Stimulated activated naive B cell treated with anti-CD40 and anti-IgM and Interleukin-4, amounts not matched to agents 10 μg/mL and 1 μg/mL and 100 μg/mL, for 72 hours (primary cell): ENCODE data around the gene EHMT1.
A peak's percentile ranks its signal among the peaks of the same experiment; 100 is the strongest.
"Not testable (repeated sequence)": the region's sequence is repeated elsewhere in the genome, so short reads cannot be mapped to it uniquely, and the experiment has no call there.

Source experiments
- ATAC-seq, 2 donors: fragments of 150-1000 bp; cut with Tn5 transposase; replicated peaks; 2 replicates each; pipeline ENCODE4 v1.10.0; 2021; ENCODE audit warnings: moderate library complexity in 1 of 2
- DNase-seq: peaks from one replicate; pipeline ENCODE4 v3.0.0; 2021
- H3K27ac Mint-ChIP-seq: one replicate; pipeline ENCODE4 v1.8.0; 2022; ENCODE audit warnings: mild to moderate bottlenecking, mixed read lengths
- H3K27me3 Mint-ChIP-seq, 2 donors: one replicate each; pipeline ENCODE4 v1.8.0; 2022; ENCODE audit warnings: mixed read lengths in 2 of 2
- H3K36me3 Mint-ChIP-seq, 2 donors: one replicate each; pipeline ENCODE4 v1.8.0; 2022; ENCODE audit warnings: mixed read lengths in 2 of 2, mild to moderate bottlenecking in 1 of 2
- H3K4me1 Mint-ChIP-seq, 2 donors: one replicate each; pipeline ENCODE4 v1.8.0; 2022; ENCODE audit warnings: mixed read lengths in 2 of 2, mild to moderate bottlenecking in 1 of 2
- H3K4me3 Mint-ChIP-seq, 2 donors: one replicate each; pipeline ENCODE4 v1.8.0; 2022; ENCODE audit warnings: mild to moderate bottlenecking in 2 of 2, mixed read lengths in 2 of 2, moderate library complexity in 1 of 2
- H3K9me3 Mint-ChIP-seq, 2 donors: one replicate each; pipeline ENCODE4 v1.8.0; 2022; ENCODE audit warnings: mixed read lengths in 2 of 2, mild to moderate bottlenecking in 1 of 2

Gene EHMT1

DNA sequence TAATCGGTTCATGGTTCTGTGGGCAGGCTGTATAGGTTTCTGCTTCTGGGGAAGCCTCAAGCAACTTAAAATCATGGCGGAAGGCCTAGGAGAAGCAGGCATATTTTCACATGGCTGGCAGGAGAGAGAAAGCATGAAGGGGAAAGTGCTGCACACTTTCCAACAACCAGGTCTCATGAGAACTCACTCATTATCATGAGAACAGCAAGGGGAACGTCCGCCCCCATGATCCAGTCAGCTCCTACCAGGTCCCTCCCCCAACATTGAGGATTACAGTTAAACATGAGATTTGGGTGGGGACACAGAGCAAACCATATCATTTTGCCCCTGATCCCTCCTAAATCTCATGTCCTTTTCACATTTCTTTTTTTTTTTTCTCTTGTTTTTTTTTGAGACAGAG lies 82.1 kb downstream of the EHMT1 start:
- H3K27me3 Mint-ChIP-seq: no peaks in the 10 kb centered on the region
- no peak for DNase-seq
- peaks cover 36 to 59% of the 10 kb centered on the region in 2 donors for H3K36me3 Mint-ChIP-seq
- peak overlapping the region; percentile 31 for H3K27ac Mint-ChIP-seq
- ATAC-seq: no peak
- no peak overlapping the region for H3K4me3 Mint-ChIP-seq
- H3K9me3 Mint-ChIP-seq: peaks cover 15 to 16% of the 10 kb centered on the region in 2 donors
- peaks cover 35 to 54% of the 10 kb centered on the region in 2 donors for H3K4me1 Mint-ChIP-seq

DNA sequence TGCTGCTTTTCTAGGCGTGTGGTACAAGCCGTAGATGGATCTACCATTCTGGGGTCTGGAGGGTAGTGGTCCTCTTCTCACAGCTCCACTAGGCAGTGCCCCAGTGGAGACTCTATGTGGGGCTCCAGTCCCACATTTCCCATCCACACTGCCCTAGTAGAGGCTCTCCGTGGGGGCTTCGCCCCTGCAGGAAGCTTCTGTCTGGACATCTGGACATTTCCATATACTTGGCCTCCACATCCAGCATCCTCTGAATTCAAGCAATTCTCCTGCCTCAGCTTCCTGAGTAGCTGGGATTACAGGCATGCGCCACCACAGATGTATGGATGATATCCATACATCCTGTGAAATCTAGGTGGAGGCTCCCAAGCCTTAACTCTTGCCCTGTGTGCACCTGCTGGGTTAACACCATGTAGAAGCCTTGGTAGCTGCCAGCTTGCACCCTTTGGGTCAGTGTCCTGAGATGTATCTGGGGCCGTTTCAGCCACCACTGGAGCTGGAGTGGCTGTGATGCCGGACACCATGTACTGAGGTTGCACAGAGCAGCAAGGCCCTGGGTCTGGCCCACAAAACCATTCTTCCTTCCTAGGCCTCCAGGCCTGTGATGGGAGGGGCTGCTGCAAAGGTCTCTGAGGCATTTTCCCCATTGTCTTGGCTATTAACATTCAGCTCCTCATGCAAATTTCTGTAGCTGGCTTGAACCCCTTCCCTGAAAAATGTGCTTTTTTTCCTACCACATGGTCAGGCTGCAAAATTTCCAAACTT lies 84.0 kb downstream of the EHMT1 start:
- H3K4me3 Mint-ChIP-seq: peak overlapping the region in 1 of 2 donors; percentile 13
- peaks cover 15 to 16% of the 10 kb centered on the region in 2 donors for H3K9me3 Mint-ChIP-seq
- H3K27me3 Mint-ChIP-seq: no peaks in the 10 kb centered on the region
- H3K27ac Mint-ChIP-seq: peak overlapping the region; percentile 90
- DNase-seq (no peak), ATAC-seq (no peak)
- H3K36me3 Mint-ChIP-seq: peaks cover 39 to 54% of the 10 kb centered on the region in 2 donors
- H3K4me1 Mint-ChIP-seq: peaks cover 41 to 57% of the 10 kb centered on the region in 2 donors

DNA sequence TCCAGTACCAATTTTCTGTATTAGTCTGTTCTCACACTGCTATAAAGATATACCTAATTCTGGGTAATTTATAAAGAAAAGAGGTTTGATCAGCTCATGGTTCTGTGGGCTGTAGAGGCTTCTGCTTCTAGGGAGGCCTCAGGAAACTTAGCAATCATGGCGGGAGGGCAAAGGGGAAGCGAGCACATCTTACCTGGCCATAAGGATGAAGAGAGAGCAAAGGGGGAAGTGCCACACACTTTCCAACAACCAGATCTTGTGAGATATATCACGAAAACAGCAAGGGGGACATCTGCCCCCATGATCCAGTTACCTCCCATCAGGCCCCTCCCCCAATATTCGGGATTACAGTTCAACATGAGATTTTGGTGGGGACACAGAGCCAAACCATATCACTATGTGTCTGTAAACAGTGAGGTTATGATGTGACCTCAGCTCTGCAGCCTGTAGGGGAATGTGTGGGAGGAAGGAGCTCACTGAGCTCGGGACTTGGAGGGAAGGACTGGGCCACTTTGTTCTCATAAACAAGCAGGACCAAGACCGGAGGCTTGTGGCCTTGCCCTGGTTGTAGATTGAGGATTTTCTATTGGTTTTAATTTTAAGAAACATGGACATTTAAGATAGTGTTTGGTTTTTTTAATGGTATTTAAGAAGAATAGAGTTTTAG lies 85.2 kb downstream of the EHMT1 start:
- H3K27me3 Mint-ChIP-seq: no peaks in the 10 kb centered on the region
- ATAC-seq (peak; percentile 25 to 43), DNase-seq (no peak)
- H3K36me3 Mint-ChIP-seq: peaks cover 37 to 55% of the 10 kb centered on the region in 2 donors
- H3K9me3 Mint-ChIP-seq: peaks cover 15 to 16% of the 10 kb centered on the region in 2 donors
- peaks cover 40 to 67% of the 10 kb centered on the region in 2 donors for H3K4me1 Mint-ChIP-seq
- H3K4me3 Mint-ChIP-seq: no peak overlapping the region
- peak overlapping the region; percentile 90 for H3K27ac Mint-ChIP-seq

DNA sequence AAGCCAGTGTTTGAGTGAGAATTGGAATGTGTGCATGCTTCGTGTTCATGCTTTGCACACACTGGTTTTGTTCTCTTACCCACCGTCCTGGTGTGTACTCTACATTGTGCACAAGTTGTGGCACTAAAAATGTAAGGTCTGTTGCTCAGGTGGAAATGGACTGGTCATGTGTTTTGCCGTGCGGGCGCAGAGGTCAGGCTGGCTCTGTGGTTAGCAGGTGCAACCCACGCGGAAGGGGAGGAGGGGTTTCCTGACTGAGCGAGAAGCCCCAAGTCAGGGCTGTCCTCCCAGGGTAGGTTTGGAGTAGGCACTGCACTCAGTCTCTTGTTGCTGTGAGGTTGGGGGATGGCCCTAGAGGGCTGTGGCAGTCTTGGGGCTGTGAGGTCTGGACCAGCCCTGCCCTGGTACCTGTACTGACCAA lies 86.6 kb downstream of the EHMT1 start:
- Mint-ChIP-seq H3K27ac (peak overlapping the region; percentile 97), H3K4me1 (peaks cover 48 to 73% of the 10 kb centered on the region in 2 donors), H3K36me3 (peaks cover 39 to 61% of the 10 kb centered on the region in 2 donors), H3K4me3 (peak overlapping the region; percentile 63 to 72), H3K9me3 (peaks cover 15 to 16% of the 10 kb centered on the region in 2 donors), H3K27me3 (no peaks in the 10 kb centered on the region)
- peak; percentile 85 to 92 for ATAC-seq
- DNase-seq: peak; percentile 64

DNA sequence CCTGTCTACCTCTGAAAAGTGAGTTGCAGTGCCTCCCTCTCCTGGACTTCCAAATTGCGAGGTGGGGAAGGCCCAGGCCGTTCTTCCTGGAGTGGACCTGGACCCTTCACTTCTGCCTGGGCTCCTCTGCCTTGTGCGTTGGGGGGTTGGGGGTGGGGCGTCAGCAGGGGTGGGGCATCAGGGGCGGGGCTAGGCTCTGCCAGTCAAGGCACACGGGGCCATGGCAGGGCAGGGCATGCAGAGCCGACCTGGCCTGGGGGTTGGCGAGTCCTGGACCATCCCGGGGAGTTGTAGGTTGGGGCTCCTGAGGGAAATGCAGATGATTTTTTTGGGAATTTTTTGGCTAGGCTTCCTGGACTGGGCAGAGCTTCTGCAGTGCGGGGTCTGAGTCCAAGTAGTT lies 87.1 kb downstream of the EHMT1 start:
- peak; percentile 64 to 67 for ATAC-seq
- Mint-ChIP-seq H3K4me3 (peak overlapping the region; percentile 63 to 72), H3K27me3 (no peaks in the 10 kb centered on the region), H3K36me3 (peaks cover 36 to 57% of the 10 kb centered on the region in 2 donors), H3K4me1 (peaks cover 48 to 68% of the 10 kb centered on the region in 2 donors), H3K27ac (peak overlapping the region; percentile 97), H3K9me3 (peaks cover 14 to 15% of the 10 kb centered on the region in 2 donors)
- DNase-seq: no peak

DNA sequence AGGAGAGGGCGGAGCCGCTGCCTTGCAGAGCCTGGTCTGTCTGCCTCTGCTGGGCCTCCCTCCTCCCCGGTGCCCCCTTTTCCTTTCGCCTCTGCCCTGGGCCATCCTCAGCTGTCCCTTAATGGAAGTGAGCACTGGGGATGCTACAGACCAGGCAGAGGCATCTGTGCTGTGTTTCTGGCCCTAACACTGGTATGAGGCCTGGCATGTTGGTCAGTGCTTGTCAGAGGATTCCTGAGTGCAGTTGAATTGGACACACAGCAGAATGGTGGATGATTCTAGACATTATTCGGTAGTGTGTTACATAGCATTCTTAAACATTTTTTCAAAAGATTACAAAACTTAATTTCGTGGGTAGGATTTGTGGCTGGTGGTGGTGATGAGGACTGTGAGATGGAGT lies 88.6 kb downstream of the EHMT1 start:
- ATAC-seq (no peak), DNase-seq (no peak)
- peaks cover 43 to 62% of the 10 kb centered on the region in 2 donors for H3K36me3 Mint-ChIP-seq
- H3K27ac Mint-ChIP-seq: peak overlapping the region; percentile 73
- peaks cover 14 to 16% of the 10 kb centered on the region in 2 donors for H3K9me3 Mint-ChIP-seq
- peaks cover 56 to 80% of the 10 kb centered on the region in 2 donors for H3K4me1 Mint-ChIP-seq
- no peaks in the 10 kb centered on the region for H3K27me3 Mint-ChIP-seq
- no peak overlapping the region for H3K4me3 Mint-ChIP-seq

DNA sequence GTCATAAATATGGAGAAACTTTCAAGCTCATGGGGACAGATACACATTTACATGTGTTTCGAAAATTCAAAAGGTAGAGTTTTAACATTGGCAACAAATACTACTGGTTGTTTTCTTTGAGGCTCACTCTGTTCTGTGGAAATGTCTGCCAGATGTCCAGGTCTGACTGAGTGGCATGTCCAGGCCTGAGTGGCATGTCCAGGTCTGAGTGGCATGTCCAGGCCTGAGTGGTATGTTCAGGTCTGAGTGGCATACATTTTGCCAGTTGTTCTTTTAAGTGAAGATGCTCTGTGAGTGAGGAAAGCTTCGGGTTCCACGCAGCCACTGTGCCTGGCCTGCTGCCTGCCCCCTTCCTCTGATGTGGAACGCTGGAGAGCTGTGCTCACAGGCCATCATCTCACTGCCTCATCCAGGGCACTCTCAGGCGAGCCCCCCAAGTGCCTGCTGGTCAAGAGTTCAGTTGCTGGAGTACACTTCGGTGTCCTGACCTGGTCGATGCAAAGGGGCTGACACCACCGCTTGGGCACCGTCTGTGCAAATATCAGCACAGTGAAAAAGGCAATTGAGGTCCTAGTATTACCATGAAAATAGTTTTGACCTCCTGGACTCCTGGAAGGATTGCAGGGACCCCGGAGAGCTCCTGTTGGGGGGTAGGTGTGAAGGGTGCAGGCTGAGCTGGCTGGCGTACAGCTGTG lies 89.9 kb downstream of the EHMT1 start:
- Mint-ChIP-seq H3K27me3 (no peaks in the 10 kb centered on the region), H3K27ac (peak overlapping the region; percentile 82), H3K9me3 (peaks cover 8 to 14% of the 10 kb centered on the region in 2 donors), H3K4me1 (peaks cover 54 to 79% of the 10 kb centered on the region in 2 donors), H3K36me3 (peaks cover 37 to 56% of the 10 kb centered on the region in 2 donors), H3K4me3 (no peak overlapping the region)
- no peak for DNase-seq
- ATAC-seq: no peak

DNA sequence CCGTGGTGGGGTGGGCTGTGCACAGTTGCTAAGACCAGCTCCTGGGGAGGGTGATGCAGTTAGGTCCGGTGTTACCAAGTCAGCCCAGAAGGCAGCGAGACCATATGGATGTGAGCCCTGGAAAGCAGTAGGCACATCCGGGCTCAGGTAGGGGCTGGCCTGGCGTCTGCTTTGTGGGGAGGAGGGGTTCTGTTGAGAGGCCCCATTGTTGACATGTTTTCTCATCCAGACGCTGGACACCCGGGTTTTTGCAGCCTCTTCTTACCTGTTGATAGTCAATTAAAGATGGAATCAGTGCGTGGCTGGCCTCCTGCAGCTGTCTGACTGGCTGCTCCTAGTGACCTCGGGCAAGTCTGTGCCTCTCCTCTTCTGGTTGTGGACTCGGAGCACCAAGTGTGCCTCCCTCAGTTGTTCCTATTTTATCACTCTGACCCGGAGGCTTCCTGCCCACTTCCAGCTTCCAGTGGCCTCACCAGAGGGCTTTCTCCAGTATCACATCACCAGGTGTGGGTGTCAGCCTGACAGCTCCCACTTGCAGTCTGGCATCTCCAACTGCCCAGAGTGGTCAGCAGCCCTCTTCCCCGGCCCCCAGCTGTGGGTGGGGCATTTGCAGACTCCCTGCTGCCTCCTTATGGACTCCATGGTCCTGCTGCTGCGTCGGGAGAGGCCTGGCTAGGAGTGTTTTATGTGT lies 90.8 kb downstream of the EHMT1 start:
- Mint-ChIP-seq H3K9me3 (peaks cover 7 to 8% of the 10 kb centered on the region in 2 donors), H3K27me3 (no peaks in the 10 kb centered on the region), H3K36me3 (peaks cover 40 to 56% of the 10 kb centered on the region in 2 donors), H3K4me3 (no peak overlapping the region), H3K27ac (peak overlapping the region; percentile 82), H3K4me1 (peaks cover 51 to 76% of the 10 kb centered on the region in 2 donors)
- ATAC-seq (no peak), DNase-seq (no peak)

DNA sequence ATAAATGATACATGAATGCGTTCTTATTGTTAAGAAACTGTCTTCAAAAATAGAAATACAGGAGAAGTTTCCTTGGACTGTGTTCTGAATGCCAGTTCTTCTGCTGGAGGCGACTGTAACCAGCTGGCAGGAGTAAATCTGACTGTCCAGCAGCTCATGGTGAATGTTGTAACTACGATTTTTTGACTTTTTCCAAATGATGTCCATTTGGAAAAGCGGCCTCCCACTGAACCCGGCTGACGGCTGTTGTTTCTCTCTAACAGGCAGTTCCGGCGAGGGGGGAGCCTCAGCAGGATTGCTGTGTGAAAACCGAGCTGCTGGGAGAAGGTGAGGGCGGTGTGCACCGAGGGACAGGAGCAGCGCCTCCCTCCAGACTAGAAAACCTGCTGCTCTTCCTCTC lies 91.9 kb downstream of the EHMT1 start:
- Mint-ChIP-seq H3K36me3 (peaks cover 39 to 57% of the 10 kb centered on the region in 2 donors), H3K9me3 (peaks cover 7 to 9% of the 10 kb centered on the region in 2 donors), H3K4me3 (no peak overlapping the region), H3K27me3 (no peaks in the 10 kb centered on the region), H3K27ac (no peak overlapping the region), H3K4me1 (peaks cover 48 to 75% of the 10 kb centered on the region in 2 donors)
- DNase-seq (no peak), ATAC-seq (no peak)

DNA sequence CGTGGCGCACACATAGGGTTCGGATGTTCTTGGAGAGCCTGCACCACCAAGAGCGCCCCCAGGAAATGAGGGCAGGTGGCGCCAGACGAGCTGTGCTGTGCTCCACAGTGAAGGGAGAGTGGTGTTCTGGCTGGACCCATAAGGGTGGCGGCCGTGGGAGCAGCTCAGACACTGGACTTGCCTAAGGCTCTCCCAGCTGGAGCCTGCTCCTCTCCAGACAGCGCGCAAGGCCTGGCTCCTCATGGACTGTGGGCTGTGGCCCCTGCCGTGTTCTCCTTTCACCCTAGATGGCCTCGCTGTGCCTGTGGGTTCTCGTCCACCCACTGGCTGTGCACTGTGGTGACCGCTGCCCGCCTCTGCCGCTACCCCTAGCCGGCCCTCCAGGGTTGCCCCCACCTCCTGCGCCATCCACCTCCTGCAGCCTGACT lies 92.9 kb downstream of the EHMT1 start:
- peaks cover 44 to 61% of the 10 kb centered on the region in 2 donors for H3K36me3 Mint-ChIP-seq
- H3K27me3 Mint-ChIP-seq: no peaks in the 10 kb centered on the region
- peaks cover 11 to 15% of the 10 kb centered on the region in 2 donors for H3K9me3 Mint-ChIP-seq
- DNase-seq: no peak
- H3K4me1 Mint-ChIP-seq: peaks cover 46 to 67% of the 10 kb centered on the region in 2 donors
- no peak overlapping the region for H3K4me3 Mint-ChIP-seq
- H3K27ac Mint-ChIP-seq: peak overlapping the region; percentile 20
- no peak for ATAC-seq

DNA sequence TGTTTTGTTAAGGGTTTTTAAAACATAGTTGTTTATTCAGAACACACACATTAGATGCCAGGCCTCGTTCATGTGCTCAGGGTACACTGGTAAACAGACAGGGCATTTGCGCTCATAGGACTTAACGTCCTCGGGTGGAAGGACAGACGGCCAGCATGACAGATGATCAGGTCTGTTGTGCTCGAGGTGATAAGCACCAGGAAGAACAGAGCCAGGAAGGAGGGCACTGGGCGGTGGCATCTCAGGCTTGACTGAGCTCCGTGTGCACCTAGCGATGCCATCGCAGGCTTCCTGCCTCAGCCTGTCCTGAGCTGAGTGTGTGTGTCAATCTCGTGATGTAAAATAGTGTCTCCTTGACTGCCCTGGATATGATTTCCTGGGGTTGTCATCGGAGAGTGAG lies 96.5 kb downstream of the EHMT1 start:
- Mint-ChIP-seq H3K27me3 (no peaks in the 10 kb centered on the region), H3K4me1 (peaks cover 28 to 36% of the 10 kb centered on the region in 2 donors), H3K36me3 (peaks cover 64 to 75% of the 10 kb centered on the region in 2 donors), H3K9me3 (peaks cover 14 to 21% of the 10 kb centered on the region in 2 donors), H3K27ac (peak overlapping the region; percentile 96), H3K4me3 (peak overlapping the region in 1 of 2 donors; percentile 65)
- DNase-seq (peak; percentile 26), ATAC-seq (peak in 1 of 2 donors; percentile 83)

DNA sequence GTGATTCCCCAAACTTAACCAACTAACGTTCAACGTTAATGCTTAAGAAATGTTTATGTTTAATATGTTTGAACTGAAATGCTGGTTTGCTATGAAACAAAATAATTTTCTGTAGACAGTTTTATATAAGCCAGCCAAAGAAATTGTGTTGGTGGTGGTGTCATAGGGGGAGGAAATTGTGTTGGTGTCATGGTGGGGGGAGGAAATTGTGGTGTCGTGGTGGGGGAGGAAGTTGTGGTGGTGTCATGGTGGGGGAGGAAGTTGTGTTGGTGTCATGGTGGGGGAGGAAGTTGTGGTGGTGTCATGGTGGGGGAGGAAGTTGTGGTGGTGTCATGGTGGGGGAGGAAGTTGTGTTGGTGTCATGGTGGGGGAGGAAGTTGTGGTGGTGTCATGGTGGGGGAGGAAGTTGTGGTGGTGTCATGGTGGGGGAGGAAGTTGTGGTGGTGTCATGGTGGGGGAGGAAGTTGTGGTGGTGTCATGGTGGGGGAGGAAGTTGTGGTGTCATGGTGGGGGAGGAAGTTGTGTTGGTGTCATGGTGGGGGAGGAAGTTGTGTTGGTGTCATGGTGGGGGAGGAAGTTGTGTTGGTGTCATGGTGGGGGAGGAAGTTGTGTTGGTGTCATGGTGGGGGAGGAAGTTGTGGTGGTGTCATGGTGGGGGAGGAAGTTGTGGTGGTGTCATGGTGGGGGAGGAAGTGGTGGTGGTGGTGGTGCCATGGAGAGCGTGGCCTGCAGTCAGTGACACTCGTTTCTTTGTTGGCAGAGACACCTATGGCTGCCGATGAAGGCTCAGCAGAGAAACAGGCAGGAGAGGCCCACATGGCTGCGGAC lies 97.3 kb downstream of the EHMT1 start:
- Mint-ChIP-seq H3K4me1 (peaks cover 28 to 35% of the 10 kb centered on the region in 2 donors), H3K9me3 (peaks cover 14 to 21% of the 10 kb centered on the region in 2 donors), H3K36me3 (peaks cover 67 to 77% of the 10 kb centered on the region in 2 donors), H3K4me3 (peak overlapping the region; percentile 14 to 65), H3K27ac (peak overlapping the region; percentile 96)
- H3K27me3 Mint-ChIP-seq, DNase-seq, ATAC-seq: not testable (repeated sequence)
